CD14-positive monocyte (primary cell): ENCODE data around the gene FAM118B. TPM values are rescaled to one million over a fixed set of nuclear protein-coding genes. Genes with fewer than 3 reads are reported as not detected.

Source experiments
- DNase-seq, 3 donors: peaks; one replicate each; pipeline ENCODE4 v3.0.0-alpha.2; 2011 to 2022
- H2AFZ ChIP-seq: 2 replicates; pipeline ENCODE4 v1.6.0; 2012; ENCODE audit warnings: mild to moderate bottlenecking, low read depth, low read length, inconsistent platforms; ENCODE audit not compliant: insufficient read depth, poor library complexity, severe bottlenecking
- H3K27ac ChIP-seq, 2 donors: 1 replicate in 1 of 2; 2 replicates in 1 of 2; pipeline ENCODE4 v1.5.1; 2012 to 2013; ENCODE audit warnings: low read length in 2 of 2, control low read depth in 1 of 2, inconsistent platforms in 1 of 2, low read depth in 1 of 2, mild to moderate bottlenecking in 1 of 2
- H3K27me3 ChIP-seq, 2 donors: one replicate each; pipeline versions ENCODE4 v1.6.0 to v1.6.1; 2011 to 2013; ENCODE audit warnings: low read length in 2 of 2; ENCODE audit not compliant: control insufficient read depth in 2 of 2, insufficient read depth in 2 of 2
- H3K36me3 ChIP-seq, 2 donors: replicated peaks in 1 of 2; 1 replicate in 1 of 2; 2 replicates in 1 of 2; pipeline versions ENCODE4 v1.5.1 to v1.6.1; 2012 to 2013; ENCODE audit warnings: low read length in 2 of 2, control low read depth in 1 of 2, inconsistent platforms in 1 of 2, mild to moderate bottlenecking in 1 of 2; ENCODE audit not compliant: insufficient read depth in 2 of 2, control insufficient read depth in 1 of 2
- H3K4me1 ChIP-seq, 2 donors: 1 replicate in 1 of 2; 2 replicates in 1 of 2; pipeline versions ENCODE4 v1.5.1 to v1.6.1; 2012 to 2013; ENCODE audit warnings: low read length in 2 of 2, control low read depth in 1 of 2, inconsistent platforms in 1 of 2, mild to moderate bottlenecking in 1 of 2, moderate library complexity in 1 of 2; ENCODE audit not compliant: insufficient read depth in 2 of 2, control insufficient read depth in 1 of 2
- H3K4me2 ChIP-seq: replicated peaks from 2 replicates; pipeline ENCODE3; 2012; ENCODE audit warnings: low read length, moderate library complexity, mild to moderate bottlenecking; ENCODE audit not compliant: poor library complexity, severe bottlenecking; ENCODE audit errors: extremely low read depth
- H3K4me3 ChIP-seq, 3 experiments: fragments of 200-600 bp in 1 of 3; sonication (generic) in 1 of 3; replicated peaks in 1 of 3; 1 replicate in 2 of 3; 2 replicates in 1 of 3; pipeline ENCODE4 v1.5.1; 2011 to 2013; ENCODE audit warnings: low read length in 3 of 3, mild to moderate bottlenecking in 3 of 3, control low read depth in 2 of 3, low read depth in 2 of 3, inconsistent platforms in 1 of 3, moderate library complexity in 1 of 3
- H3K79me2 ChIP-seq: 2 replicates; pipeline ENCODE4 v1.6.0; 2012; ENCODE audit warnings: mild to moderate bottlenecking, control low read depth, inconsistent platforms, low read length, moderate library complexity; ENCODE audit not compliant: insufficient read depth
- H3K9ac ChIP-seq: 2 replicates; pipeline ENCODE4 v1.6.0; 2017; ENCODE audit warnings: low read length, mild to moderate bottlenecking; ENCODE audit not compliant: insufficient read depth, poor library complexity, severe bottlenecking
- H3K9me3 ChIP-seq, 2 donors: replicated peaks in 1 of 2; 1 replicate in 1 of 2; 2 replicates in 1 of 2; pipeline versions ENCODE4 v1.5.1 to v1.6.1; 2012 to 2013; ENCODE audit warnings: low read length in 2 of 2, control low read depth in 1 of 2; ENCODE audit not compliant: control insufficient read depth in 1 of 2, insufficient read depth in 1 of 2
- H4K20me1 ChIP-seq: 2 replicates; pipeline ENCODE4 v1.6.0; 2012; ENCODE audit warnings: mild to moderate bottlenecking, low read length, control low read depth, moderate library complexity; ENCODE audit not compliant: insufficient read depth
- H3K27ac Mint-ChIP-seq, 7 donors: one replicate each; pipeline ENCODE4 v1.8.0; 2020; ENCODE audit warnings: mild to moderate bottlenecking in 7 of 7, mixed read lengths in 7 of 7, moderate library complexity in 6 of 7, inconsistent platforms in 2 of 7
- H3K27me3 Mint-ChIP-seq, 3 donors: one replicate each; pipeline ENCODE4 v1.8.0; 2021 to 2022; ENCODE audit warnings: low read depth in 3 of 3, mild to moderate bottlenecking in 3 of 3, mixed read lengths in 3 of 3, moderate library complexity in 3 of 3, inconsistent platforms in 1 of 3
- H3K36me3 Mint-ChIP-seq, 2 donors: one replicate each; pipeline ENCODE4 v1.8.0; 2020; ENCODE audit warnings: mixed read lengths in 2 of 2, inconsistent platforms in 1 of 2, mild to moderate bottlenecking in 1 of 2
- H3K4me1 Mint-ChIP-seq: one replicate; pipeline ENCODE4 v1.8.0; 2020; ENCODE audit warnings: mild to moderate bottlenecking, mixed read lengths
- H3K4me3 Mint-ChIP-seq, 2 donors: one replicate each; pipeline ENCODE4 v1.8.0; 2020; ENCODE audit warnings: mild to moderate bottlenecking in 2 of 2, mixed read lengths in 2 of 2, moderate library complexity in 1 of 2
- H3K9me3 Mint-ChIP-seq, 7 donors: one replicate each; pipeline ENCODE4 v1.8.0; 2020 to 2022; ENCODE audit warnings: mixed read lengths in 7 of 7, mild to moderate bottlenecking in 6 of 7, moderate library complexity in 6 of 7, inconsistent platforms in 2 of 7
- WGBS: methylation state at CpG from one replicate; pipeline ENCODE4 v1.1.5; 2013; ENCODE audit warnings: missing lambda C conversion rate; ENCODE audit not compliant: insufficient coverage; 5-methylcytosine and 5-hydroxymethylcytosine counted together
- intact Hi-C, 2 donors: fragments of 100-400 bp; cut with micrococcal nuclease; formaldehyde crosslinking; loops; one replicate each; pipeline versions ENCODE4 v1.15.0 to v1.15.1; 2023
- polyA plus RNA-seq, 3 donors: library from polyadenylated mRNA; depleted of rRNA in 1 of 3; unstranded in 2 of 3; stranded (reverse) in 1 of 3; fragments of 300-500 nt in 2 of 3; fragments of >200 nt in 1 of 3; fragmentation: Illumina TruSeq in 2 of 3; gene quantifications; 1 replicate in 2 of 3; 2 replicates in 1 of 3; pipeline ENCODE4 v1.2.3, GENCODE V29; 2012 to 2021
- TF ChIP-seq, protein P1 (sequence below): fragments of 200-600 bp; IDR thresholded peaks from one replicate; pipeline ENCODE4 v1.8.0; 2022; ENCODE audit warnings: antibody characterized with exemption, mild to moderate bottlenecking

FAM118B gene
- polyA plus RNA-seq, 3 donors: 13.6 to 18.7 (median 16.5) TPM

DNA sequence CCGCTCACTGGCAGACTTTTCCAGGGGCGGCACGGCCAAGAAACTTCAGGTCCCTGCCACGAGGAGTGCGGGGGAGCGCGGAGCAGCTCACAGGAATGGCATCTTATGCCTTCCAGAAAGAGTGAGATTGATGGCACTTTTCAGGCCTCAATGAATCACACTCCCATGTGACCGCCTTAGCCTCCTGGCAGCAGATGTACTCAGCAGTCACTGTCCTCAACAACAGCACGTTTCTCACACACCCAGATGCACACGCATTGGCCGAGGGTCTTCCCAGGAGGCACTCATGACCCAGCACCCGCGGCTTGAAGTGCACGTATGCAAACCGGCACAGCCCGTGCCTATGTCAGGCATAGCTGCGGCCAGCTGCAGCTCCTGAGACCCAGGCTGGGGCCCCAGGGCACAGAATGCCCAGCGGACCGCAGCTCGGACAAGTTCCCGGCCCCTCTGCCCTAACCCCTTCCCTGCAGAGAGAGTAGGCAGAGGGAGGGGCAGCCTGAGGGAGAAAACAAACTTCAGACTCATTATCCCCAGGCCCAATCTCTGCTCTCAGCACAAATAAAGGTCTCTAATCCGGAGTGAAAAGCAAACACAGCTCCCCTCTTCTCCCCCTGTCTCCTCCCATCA is 48.4 kb upstream of the FAM118B start:
- Histone ChIP-seq H3K4me1 (no peaks in the 10 kb centered on the region), H3K27ac (no peak overlapping the region), H3K36me3 (no peaks in the 10 kb centered on the region), H3K9ac (no peak overlapping the region), H3K4me3 (no peak overlapping the region), H3K79me2 (no peaks in the 10 kb centered on the region), H4K20me1 (no peaks in the 10 kb centered on the region), H3K9me3 (no peaks in the 10 kb centered on the region), H3K27me3 (no peaks in the 10 kb centered on the region), H3K4me2 (no peak overlapping the region), H2AFZ (no peak overlapping the region)
- Mint-ChIP-seq H3K4me1 (no peaks in the 10 kb centered on the region), H3K36me3 (no peaks in the 10 kb centered on the region), H3K27ac (no peak overlapping the region), H3K27me3 (peaks cover 2 to 3% (median 2%) of the 10 kb centered on the region in 3 donors), H3K4me3 (no peak overlapping the region), H3K9me3 (no peaks in the 10 kb centered on the region)
- WGBS: 92% methylated on average over 18 of the region's 22 CpGs
- intact Hi-C loops: no loop called here
- TF ChIP-seq, protein P1, sequence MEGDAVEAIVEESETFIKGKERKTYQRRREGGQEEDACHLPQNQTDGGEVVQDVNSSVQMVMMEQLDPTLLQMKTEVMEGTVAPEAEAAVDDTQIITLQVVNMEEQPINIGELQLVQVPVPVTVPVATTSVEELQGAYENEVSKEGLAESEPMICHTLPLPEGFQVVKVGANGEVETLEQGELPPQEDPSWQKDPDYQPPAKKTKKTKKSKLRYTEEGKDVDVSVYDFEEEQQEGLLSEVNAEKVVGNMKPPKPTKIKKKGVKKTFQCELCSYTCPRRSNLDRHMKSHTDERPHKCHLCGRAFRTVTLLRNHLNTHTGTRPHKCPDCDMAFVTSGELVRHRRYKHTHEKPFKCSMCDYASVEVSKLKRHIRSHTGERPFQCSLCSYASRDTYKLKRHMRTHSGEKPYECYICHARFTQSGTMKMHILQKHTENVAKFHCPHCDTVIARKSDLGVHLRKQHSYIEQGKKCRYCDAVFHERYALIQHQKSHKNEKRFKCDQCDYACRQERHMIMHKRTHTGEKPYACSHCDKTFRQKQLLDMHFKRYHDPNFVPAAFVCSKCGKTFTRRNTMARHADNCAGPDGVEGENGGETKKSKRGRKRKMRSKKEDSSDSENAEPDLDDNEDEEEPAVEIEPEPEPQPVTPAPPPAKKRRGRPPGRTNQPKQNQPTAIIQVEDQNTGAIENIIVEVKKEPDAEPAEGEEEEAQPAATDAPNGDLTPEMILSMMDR: no peak
- no peak for DNase-seq

DNA sequence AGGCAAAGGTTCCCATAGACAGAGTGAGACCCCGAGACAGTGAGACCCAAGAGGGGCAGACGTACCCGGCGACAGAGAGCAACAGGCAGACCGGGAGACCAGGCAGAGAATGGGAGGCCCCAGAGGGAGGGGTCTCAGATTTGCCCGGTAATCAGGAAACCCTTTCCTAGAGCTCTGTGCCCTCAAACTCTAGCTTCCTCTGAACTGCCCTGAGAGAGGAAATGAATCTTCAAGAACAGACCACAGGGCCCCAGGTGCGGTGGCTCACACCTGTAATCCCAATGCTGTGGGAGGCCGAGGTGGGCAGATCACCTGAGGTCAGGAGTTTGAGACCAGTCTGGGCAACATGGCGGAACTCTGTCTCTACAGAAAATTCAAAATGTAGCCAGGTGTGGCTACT is 47.8 kb upstream of the FAM118B start:
- H3K9me3 Mint-ChIP-seq: peaks cover 0 to 1% (median 0%) of the 10 kb centered on the region in 7 donors
- H3K4me1 Mint-ChIP-seq: no peaks in the 10 kb centered on the region
- H3K27ac ChIP-seq: no peak overlapping the region
- no peaks in the 10 kb centered on the region for H3K79me2 ChIP-seq
- intact Hi-C loops: no loop called here
- H3K36me3 ChIP-seq: no peaks in the 10 kb centered on the region
- no peak overlapping the region for H3K9ac ChIP-seq
- TF ChIP-seq, protein P1: no peak
- no peak for DNase-seq
- 73% methylated on average over 7 of the region's 9 CpGs for WGBS
- no peaks in the 10 kb centered on the region for H4K20me1 ChIP-seq
- H3K27me3 Mint-ChIP-seq: peaks cover 2 to 3% (median 2%) of the 10 kb centered on the region in 3 donors
- no peak overlapping the region for H3K27ac Mint-ChIP-seq
- H3K36me3 Mint-ChIP-seq: no peaks in the 10 kb centered on the region
- H2AFZ ChIP-seq: no peak overlapping the region
- H3K4me2 ChIP-seq: no peak overlapping the region
- no peaks in the 10 kb centered on the region for H3K4me1 ChIP-seq
- H3K4me3 Mint-ChIP-seq: no peak overlapping the region
- H3K9me3 ChIP-seq: no peaks in the 10 kb centered on the region
- no peak overlapping the region for H3K4me3 ChIP-seq
- no peaks in the 10 kb centered on the region for H3K27me3 ChIP-seq
